A673 (cell line): ENCODE results near the gene ATP2B3. TPM values are rescaled to one million over a fixed set of nuclear protein-coding genes. Genes with fewer than 3 reads are reported as not detected.
A peak's percentile ranks its signal among the peaks of the same experiment; 100 is the strongest.

Source experiments
- BruUV-seq: library from RNA; stranded (reverse); fragments of 400-500 nt; replicated peaks from 2 replicates; lab custom pipeline; 2021; lab: Mats Ljungman, UMichigan
- CTCF ChIA-PET: fragments of 300-600 bp; sonication (Branson Sonifier 250); formaldehyde crosslinking; loops from one replicate; lab custom pipeline; 2022; ENCODE audit warnings: antibody characterized with exemption; lab: Charles Lee
- POLR2A ChIA-PET: fragments of 300-600 bp; sonication (Branson Sonifier 250); formaldehyde crosslinking; loops from one replicate; lab custom pipeline; 2022; ENCODE audit warnings: antibody characterized with exemption; ENCODE audit not compliant: low non-redundant PET; lab: Charles Lee
- DNase-seq: peaks from one replicate; pipeline ENCODE4 v3.0.0-alpha.2; 2015; ENCODE audit warnings: low spot score
- H3K27ac ChIP-seq: fragments of 200-600 bp; sonication (generic); 2 replicates; pipeline ENCODE4 v1.5.1; 2016; ENCODE audit warnings: mixed run types, low read depth, mild to moderate bottlenecking, mixed read lengths, antibody characterized with exemption, low read length; ENCODE audit not compliant: poor library complexity, severe bottlenecking
- H3K27me3 ChIP-seq: fragments of 200-600 bp; sonication (generic); replicated peaks from 2 replicates; pipeline ENCODE4 v1.6.1; 2017; ENCODE audit warnings: mixed run types, low read depth, mild to moderate bottlenecking, mixed read lengths, antibody characterized with exemption, low read length; ENCODE audit not compliant: insufficient read depth, poor library complexity
- H3K36me3 ChIP-seq: fragments of 200-600 bp; sonication (generic); 2 replicates; pipeline ENCODE4 v1.6.1; 2016; ENCODE audit warnings: mixed run types, mild to moderate bottlenecking, mixed read lengths, antibody characterized with exemption, low read length; ENCODE audit not compliant: insufficient read depth, poor library complexity, severe bottlenecking
- H3K4me1 ChIP-seq: fragments of 200-600 bp; sonication (generic); 2 replicates; pipeline ENCODE4 v1.6.1; 2017; ENCODE audit warnings: mixed run types, mild to moderate bottlenecking, mixed read lengths, antibody characterized with exemption, low read length; ENCODE audit not compliant: insufficient read depth, poor library complexity, severe bottlenecking
- H3K4me3 ChIP-seq: fragments of 200-600 bp; sonication (generic); 2 replicates; pipeline ENCODE4 v1.5.1; 2016; ENCODE audit warnings: low read depth, mixed run types, mild to moderate bottlenecking, mixed read lengths, low read length; ENCODE audit not compliant: poor library complexity, severe bottlenecking
- H3K9me3 ChIP-seq: fragments of 200-600 bp; sonication (generic); 2 replicates; pipeline ENCODE4 v1.6.1; 2016; ENCODE audit warnings: mixed run types, low read depth, mild to moderate bottlenecking, mixed read lengths, antibody characterized with exemption, low read length; ENCODE audit not compliant: poor library complexity, severe bottlenecking
- EZH2 ChIP-seq: fragments of 200-600 bp; sonication (generic); IDR thresholded peaks from 2 replicates; pipeline ENCODE4 v1.6.1; 2017; ENCODE audit warnings: borderline replicate concordance, low read depth, mild to moderate bottlenecking, mixed read lengths, antibody characterized with exemption, low read length; ENCODE audit not compliant: poor library complexity, severe bottlenecking
- intact Hi-C: fragments of 100-400 bp; cut with micrococcal nuclease; formaldehyde crosslinking; loops from one replicate; pipeline ENCODE4 v1.10.0; 2022; ENCODE audit not compliant: unreplicated experiment
- total RNA-seq: library from RNA; stranded (reverse); gene quantifications from 2 replicates; pipeline ENCODE4 v1.2.3, GENCODE V29; 2021
- TF ChIP-seq, protein P1 (sequence below): fragments of 300-800, 200-600 bp; sonication (generic); conservative IDR thresholded peaks from 2 replicates; pipeline ENCODE4 v1.5.1; 2017; ENCODE audit warnings: low read depth, mild to moderate bottlenecking, antibody characterized with exemption, low read length, moderate library complexity, mixed read lengths

ATP2B3 gene
- total RNA-seq, 1 experiment from 2014 or later = 0.11 TPM

DNA sequence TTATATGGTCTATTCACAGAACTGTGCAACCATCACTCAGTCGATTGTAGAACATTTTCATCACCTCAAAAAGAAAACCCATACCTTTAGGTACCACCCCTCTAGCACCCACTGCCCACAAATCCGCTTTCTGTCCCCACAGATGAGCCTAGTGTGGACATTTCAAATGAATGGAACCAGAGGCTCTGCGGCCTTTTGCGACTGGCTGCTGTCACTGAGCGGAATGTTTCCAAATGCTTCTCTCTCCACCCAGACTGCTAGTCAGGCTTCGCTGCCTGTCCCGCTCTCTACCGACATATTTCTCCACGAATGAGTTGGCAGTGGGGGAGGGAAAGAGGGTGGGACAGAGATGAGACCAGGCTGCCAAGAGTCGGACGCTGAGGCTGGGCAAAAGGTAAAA, 24.4 kb upstream of the ATP2B3 start:
- Histone ChIP-seq H3K27ac (no peak overlapping the region), H3K36me3 (no peaks in the 10 kb centered on the region), H3K27me3 (no peaks in the 10 kb centered on the region), H3K4me3 (no peak overlapping the region), H3K4me1 (peaks cover 39% of the 10 kb centered on the region), H3K9me3 (no peaks in the 10 kb centered on the region)
- intact Hi-C loops = no loop called here
- ChIA-PET CTCF (no interaction called here), POLR2A (no interaction called here)
- TF ChIP-seq EZH2 = no peak
- TF ChIP-seq, protein P1, sequence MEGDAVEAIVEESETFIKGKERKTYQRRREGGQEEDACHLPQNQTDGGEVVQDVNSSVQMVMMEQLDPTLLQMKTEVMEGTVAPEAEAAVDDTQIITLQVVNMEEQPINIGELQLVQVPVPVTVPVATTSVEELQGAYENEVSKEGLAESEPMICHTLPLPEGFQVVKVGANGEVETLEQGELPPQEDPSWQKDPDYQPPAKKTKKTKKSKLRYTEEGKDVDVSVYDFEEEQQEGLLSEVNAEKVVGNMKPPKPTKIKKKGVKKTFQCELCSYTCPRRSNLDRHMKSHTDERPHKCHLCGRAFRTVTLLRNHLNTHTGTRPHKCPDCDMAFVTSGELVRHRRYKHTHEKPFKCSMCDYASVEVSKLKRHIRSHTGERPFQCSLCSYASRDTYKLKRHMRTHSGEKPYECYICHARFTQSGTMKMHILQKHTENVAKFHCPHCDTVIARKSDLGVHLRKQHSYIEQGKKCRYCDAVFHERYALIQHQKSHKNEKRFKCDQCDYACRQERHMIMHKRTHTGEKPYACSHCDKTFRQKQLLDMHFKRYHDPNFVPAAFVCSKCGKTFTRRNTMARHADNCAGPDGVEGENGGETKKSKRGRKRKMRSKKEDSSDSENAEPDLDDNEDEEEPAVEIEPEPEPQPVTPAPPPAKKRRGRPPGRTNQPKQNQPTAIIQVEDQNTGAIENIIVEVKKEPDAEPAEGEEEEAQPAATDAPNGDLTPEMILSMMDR = no peak
- no TSS peak for BruUV-seq
- DNase-seq = no peak

DNA sequence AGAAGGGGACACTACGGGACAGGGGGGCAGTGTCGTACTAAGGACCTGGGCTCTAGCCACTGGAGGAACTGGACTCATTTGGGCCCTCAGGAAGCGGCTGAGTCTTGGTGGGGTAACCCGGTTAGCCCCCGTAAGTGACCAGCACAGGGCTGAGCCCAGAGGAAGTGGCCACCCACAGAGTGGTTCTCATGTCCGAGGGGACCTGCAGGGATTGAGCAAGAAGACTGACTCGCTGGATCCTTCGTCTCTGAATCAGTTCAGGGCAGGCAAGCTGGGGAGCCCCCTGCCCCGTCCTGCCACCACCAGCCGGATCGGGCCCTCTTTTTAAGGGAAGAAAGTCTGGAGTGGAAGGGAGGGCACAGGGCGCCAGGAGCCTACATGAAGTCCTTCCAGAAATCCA, 23.4 kb upstream of the ATP2B3 start:
- intact Hi-C loops = loop anchor here (2.0 kb wide), 1 partner anchor 23 kb away; the partner anchor contains the start of gene HAUS7
- no peak overlapping the region for H3K4me3 ChIP-seq
- no TSS peak for BruUV-seq
- CTCF ChIA-PET = interaction anchor here (1.7 kb wide), 1 partner anchor 23 kb away, joined by 9 read pairs; the partner anchor contains the start of gene HAUS7
- H3K27ac ChIP-seq = peak overlapping the region; percentile 42
- peaks cover 39% of the 10 kb centered on the region for H3K4me1 ChIP-seq
- no peaks in the 10 kb centered on the region for H3K27me3 ChIP-seq
- no peak for TF ChIP-seq EZH2
- TF ChIP-seq, protein P1 = no peak
- no peaks in the 10 kb centered on the region for H3K36me3 ChIP-seq
- POLR2A ChIA-PET = no interaction called here
- no peaks in the 10 kb centered on the region for H3K9me3 ChIP-seq
- DNase-seq = no peak

DNA sequence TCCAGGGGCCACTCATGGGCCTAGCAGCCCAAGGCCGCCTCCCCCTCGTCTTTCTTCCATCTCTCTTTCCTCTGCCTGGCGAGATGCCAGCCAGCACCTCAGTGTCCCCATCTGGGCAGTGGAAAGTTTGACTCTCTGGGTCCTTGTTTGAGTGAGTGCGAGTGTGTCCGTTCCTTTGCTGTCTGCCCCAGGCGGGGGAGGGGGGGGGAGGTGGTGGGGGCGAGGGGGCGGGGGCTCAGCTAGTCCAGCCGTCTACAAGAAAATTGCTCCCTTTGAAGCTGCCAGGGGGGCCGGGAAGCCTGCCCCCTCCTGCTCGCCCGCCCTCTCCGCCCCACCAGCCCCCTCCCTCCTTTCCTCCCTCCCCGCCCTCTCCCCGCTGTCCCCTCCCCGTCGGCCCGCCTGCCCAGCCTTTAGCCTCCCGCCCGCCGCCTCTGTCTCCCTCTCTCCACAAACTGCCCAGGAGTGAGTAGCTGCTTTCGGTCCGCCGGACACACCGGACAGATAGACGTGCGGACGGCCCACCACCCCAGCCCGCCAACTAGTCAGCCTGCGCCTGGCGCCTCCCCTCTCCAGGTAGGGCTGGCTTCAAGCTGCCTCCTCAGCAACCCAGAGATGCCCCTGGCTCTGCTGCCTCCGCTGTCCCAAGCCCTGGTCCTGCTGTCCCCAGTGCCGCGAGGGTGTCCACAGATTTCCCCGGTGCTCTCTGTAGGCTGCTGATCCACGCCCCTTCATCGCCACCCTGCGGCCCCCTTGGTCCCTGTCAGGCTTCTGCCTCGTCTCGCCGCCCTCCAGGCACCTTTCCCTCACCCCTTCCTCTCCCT, 22.7 kb upstream of the ATP2B3 start, which contains the start of gene BGN:
Gene BGN (plus strand): TSS at position 440 of the 821 bp plus-strand sequence. CDS start 9,652 bp downstream, outside the sequence.
- no peaks in the 10 kb centered on the region for H3K9me3 ChIP-seq
- no peaks in the 10 kb centered on the region for H3K27me3 ChIP-seq
- intact Hi-C loops = loop anchor here (2.0 kb wide), 1 partner anchor 24 kb away; the partner anchor contains the start of gene HAUS7
- H3K36me3 ChIP-seq = no peaks in the 10 kb centered on the region
- no peak for TF ChIP-seq EZH2
- TF ChIP-seq, protein P1 = peak; percentile 50
- CTCF ChIA-PET = interaction anchor here (1.5 to 1.7 kb wide), 2 partner anchors 23 to 34 kb away, joined by 9 read pairs; partner anchors contain the start of gene HAUS7
- peak within 1 kb of the TSS; percentile 42 for H3K27ac ChIP-seq
- peaks cover 39% of the 10 kb centered on the region for H3K4me1 ChIP-seq
- BruUV-seq = no TSS peak
- H3K4me3 ChIP-seq = peak within 1 kb of the TSS; percentile 39
- DNase-seq = peak; percentile 62
- POLR2A ChIA-PET = no interaction called here
